OCI-LY7 (cell line): ENCODE measurements around the gene DCAF8L2. TPM values are rescaled to one million over a fixed set of nuclear protein-coding genes. Genes with fewer than 3 reads are reported as not detected.
A peak's percentile ranks its signal among the peaks of the same experiment; 100 is the strongest.
"Not testable (repeated sequence)": the region's sequence is repeated elsewhere in the genome, so short reads cannot be mapped to it uniquely, and the experiment has no call there.

ENCODE experiments used
- Bru-seq: library from RNA; stranded (reverse); fragments of 400-500 nt; gene quantifications from one replicate; lab custom pipeline; 2021; lab: Mats Ljungman, UMichigan
- BruChase-seq, 2 experiments: library from RNA; stranded (reverse); fragments of 400-500 nt; gene quantifications; one replicate each; lab custom pipeline; 2021; lab: Mats Ljungman, UMichigan
- BruUV-seq: library from RNA; stranded (reverse); fragments of 400-500 nt; replicated peaks from 2 replicates; lab custom pipeline; 2021; lab: Mats Ljungman, UMichigan
- CTCF ChIA-PET: fragments of 300-600 bp; sonication (Branson Sonifier 250); formaldehyde crosslinking; loops from one replicate; lab custom pipeline; 2022; ENCODE audit warnings: antibody characterized with exemption; ENCODE audit not compliant: unreplicated experiment; lab: Charles Lee
- POLR2A ChIA-PET: fragments of 300-600 bp; sonication (Branson Sonifier 250); formaldehyde crosslinking; loops from one replicate; lab custom pipeline; 2022; ENCODE audit warnings: antibody characterized with exemption; lab: Charles Lee
- DNase-seq: peaks from one replicate; pipeline ENCODE4 v3.0.0-alpha.2; 2015; ENCODE audit warnings: low spot score
- H2AFZ ChIP-seq: fragments of 200-600 bp; sonication (generic), shearing (Covaris generic); 2 replicates; pipeline ENCODE4 v1.6.1; 2014; ENCODE audit warnings: mild to moderate bottlenecking, antibody characterized with exemption, low read length, moderate library complexity
- H3K27ac ChIP-seq: fragments of 200-600 bp; sonication (generic); 2 replicates; pipeline ENCODE4 v1.5.1; 2014; ENCODE audit warnings: mixed run types, low read depth, mild to moderate bottlenecking, moderate library complexity, low read length, inconsistent platforms; ENCODE audit not compliant: poor library complexity, severe bottlenecking
- H3K36me3 ChIP-seq: fragments of 200-600 bp; sonication (generic); 2 replicates; pipeline ENCODE4 v1.6.1; 2014; ENCODE audit warnings: mild to moderate bottlenecking, antibody characterized with exemption, low read length, moderate library complexity, mixed read lengths; ENCODE audit not compliant: insufficient read depth
- H3K4me1 ChIP-seq: fragments of 200-600 bp; sonication (generic); 2 replicates; pipeline ENCODE4 v1.5.1; 2014; ENCODE audit warnings: mild to moderate bottlenecking, low read length; ENCODE audit not compliant: insufficient read depth, poor library complexity, severe bottlenecking
- H3K4me2 ChIP-seq: fragments of 200-600 bp; sonication (generic); 2 replicates; pipeline ENCODE4 v1.6.1; 2014; ENCODE audit warnings: mild to moderate bottlenecking, low read length
- H3K4me3 ChIP-seq: fragments of 200-600 bp; sonication (generic); 2 replicates; pipeline ENCODE4 v1.5.1; 2014; ENCODE audit warnings: mild to moderate bottlenecking, low read depth, low read length; ENCODE audit not compliant: poor library complexity, severe bottlenecking
- H3K79me2 ChIP-seq: fragments of 200-600 bp; sonication (generic); 2 replicates; pipeline ENCODE4 v1.6.1; 2016; ENCODE audit warnings: low read depth, mild to moderate bottlenecking, low read length, moderate library complexity, mixed read lengths; ENCODE audit not compliant: insufficient read depth
- H3K9me2 ChIP-seq: fragments of 200-600 bp; sonication (generic); 2 replicates; pipeline ENCODE4 v1.6.1; 2016; ENCODE audit warnings: mild to moderate bottlenecking, low read length, mixed read lengths; ENCODE audit not compliant: insufficient read depth
- H3K9me3 ChIP-seq: fragments of 200-600 bp; sonication (generic); 2 replicates; pipeline ENCODE4 v1.6.1; 2014; ENCODE audit warnings: mild to moderate bottlenecking, mixed run types, low read length, mixed read lengths
- H4K20me1 ChIP-seq: fragments of 200-600 bp; sonication (generic); 2 replicates; pipeline ENCODE4 v1.6.1; 2014; ENCODE audit warnings: mild to moderate bottlenecking, antibody characterized with exemption, low read length, moderate library complexity, mixed read lengths; ENCODE audit not compliant: insufficient read depth
- CTCF ChIP-seq: fragments of 200-600 bp; sonication (generic); conservative IDR thresholded peaks from 2 replicates; pipeline ENCODE4 v1.5.1; 2014; ENCODE audit warnings: mild to moderate bottlenecking, antibody characterized with exemption, low read length, moderate library complexity, mixed read lengths
- EZH2phosphoT487 ChIP-seq: fragments of 200-600 bp; sonication (generic); IDR thresholded peaks from 2 replicates; pipeline ENCODE4 v1.6.1; 2018; ENCODE audit warnings: low read depth, borderline replicate concordance, mild to moderate bottlenecking, mixed run types, antibody characterized with exemption, low read length, moderate library complexity, mixed read lengths
- intact Hi-C: fragments of 100-400 bp; cut with micrococcal nuclease; formaldehyde crosslinking; loops from one replicate; pipeline ENCODE4 v1.10.0; 2022; ENCODE audit not compliant: unreplicated experiment
- long read RNA-seq: library from polyadenylated mRNA; stranded (forward); transcript quantifications from one replicate; pipeline ENCODE4 v2.0.0, GENCODE V29; 2022
- total RNA-seq, 2 experiments: library from RNA; depleted of rRNA in 1 of 2; stranded (reverse); fragments of >200 nt in 1 of 2; shearing (Covaris generic) in 1 of 2; gene quantifications; 2 replicates each; pipeline ENCODE4 v1.2.3, GENCODE V29; 2014 to 2022

Gene DCAF8L2
- total RNA-seq (2014; rRNA removed; shearing (Covaris generic)) (not detected in 2 replicates), total RNA-seq (2022) (not detected in 2 replicates), Bru-seq, nascent RNA (not detected), BruChase-seq, experiment 1, labeled RNA remaining after a 6-hour chase (percentile 0 among the genes with signal in this experiment), BruChase-seq, experiment 2, labeled RNA remaining after a 2-hour chase (not detected)
- long read RNA-seq, result 0 reads

GRCh38 chrX:27590044-27590443 lies at the start of gene DCAF8L2:
TSS of gene DCAF8L2 (plus strand) at chrX:27590344. CDS start at chrX:27746896, 156,552 bp downstream.
- Histone ChIP-seq H3K9me3 (no peaks in the 10 kb centered on the region), H4K20me1 (no peaks in the 10 kb centered on the region), H3K4me3 (no peak within 1 kb of the TSS), H2AFZ (no peak within 1 kb of the TSS), H3K36me3 (no peaks in the 10 kb centered on the region), H3K9me2 (no peaks in the 10 kb centered on the region), H3K4me1 (no peaks in the 10 kb centered on the region), H3K79me2 (no peaks in the 10 kb centered on the region), H3K27ac (no peak within 1 kb of the TSS), H3K4me2 (no peak within 1 kb of the TSS)
- no TSS peak for BruUV-seq
- DNase-seq, result no peak
- POLR2A ChIA-PET, result no interaction called here
- CTCF ChIA-PET, result no interaction called here
- no peak for TF ChIP-seq CTCF
- TF ChIP-seq EZH2phosphoT487, result no peak
- intact Hi-C loops, result no loop called here

- H3K4me2 ChIP-seq, H3K79me2 ChIP-seq, intact Hi-C loops, POLR2A ChIA-PET, H2AFZ ChIP-seq, H3K9me2 ChIP-seq, H3K27ac ChIP-seq, BruUV-seq, DNase-seq, H3K4me3 ChIP-seq, H4K20me1 ChIP-seq, CTCF ChIA-PET, H3K4me1 ChIP-seq, H3K36me3 ChIP-seq, H3K9me3 ChIP-seq: not testable (repeated sequence)
Observed at GRCh38 chrX:27541161-27541560, 49.0 kb upstream of the DCAF8L2 start.

GRCh38 chrX:27548624-27549023 lies 41.5 kb upstream of the DCAF8L2 start:
- Histone ChIP-seq H3K79me2 (no peaks in the 10 kb centered on the region), H3K4me3 (no peak overlapping the region), H4K20me1 (no peaks in the 10 kb centered on the region), H3K36me3 (no peaks in the 10 kb centered on the region), H3K9me3 (no peaks in the 10 kb centered on the region), H3K27ac (no peak overlapping the region), H2AFZ (no peak overlapping the region), H3K4me1 (no peaks in the 10 kb centered on the region), H3K9me2 (no peaks in the 10 kb centered on the region), H3K4me2 (no peak overlapping the region)
- TF ChIP-seq EZH2phosphoT487 (no peak), CTCF (no peak)
- no TSS peak for BruUV-seq
- no peak for DNase-seq
- ChIA-PET CTCF (no interaction called here), POLR2A (no interaction called here)
- intact Hi-C loops, result no loop called here
